ENCODE data around the gene IRF9.

The IRF9 gene

GRCh38 chr14:24150567-24150966 is 10.5 kb upstream of the IRF9 start (continued):
- TF ChIP-seq REST (tag by site-specific recombination; IDR thresholded peaks at IDR 0.05), result no peak
- no peak for TF ChIP-seq ZNF366 (tag by site-specific recombination; conservative IDR thresholded peaks at IDR 0.05)
- no peak for TF ChIP-seq ZBTB26 (tag by site-specific recombination; optimal IDR thresholded peaks at IDR 0.05)
- no peak for TF ChIP-seq ZNF148 (tag by site-specific recombination; IDR thresholded peaks at IDR 0.05; ENCODE audit: borderline replicate concordance)
- no peak for TF ChIP-seq PRDM10 (tag by site-specific recombination; IDR thresholded peaks at IDR 0.05)
- no peak for TF ChIP-seq ZNF501 (tag by site-specific recombination; IDR thresholded peaks at IDR 0.05)
- TF ChIP-seq ZNF302 (tag by site-specific recombination; IDR thresholded peaks at IDR 0.05; ENCODE audit: low read depth), result no peak
- no peak for TF ChIP-seq WT1 (tag by site-specific recombination; IDR thresholded peaks at IDR 0.05)
- TF ChIP-seq SP2 (tag by site-specific recombination; IDR thresholded peaks at IDR 0.05), result no peak
- TF ChIP-seq ZNF830 (tag by site-specific recombination; IDR thresholded peaks at IDR 0.05; ENCODE audit: low read depth), result no peak
- no peak for TF ChIP-seq ZNF777 (tag by site-specific recombination; IDR thresholded peaks at IDR 0.05; ENCODE audit: borderline replicate concordance)

- no peak overlapping the region for H3K4me3 ChIP-seq (ENCODE audit: low read depth, low read length)
- no peak overlapping the region for H3K27ac ChIP-seq (ENCODE audit: extremely low read depth, low read depth, low read length)
- no peaks in the 10 kb centered on the region for H3K9me3 ChIP-seq (ENCODE audit: control insufficient read depth, insufficient read depth, low read depth, low read length)
- ChIA-PET POLR2A (interaction anchor here (0.6 to 3.3 kb wide), 4 partner anchors 10 to 62 kb away, joined by 3 to 20 read pairs (median 3); partner anchors contain the start of genes CHMP4A, EMC9 and IRF9), CTCF (interaction anchor here (1.3 kb wide), 1 partner anchor 10 kb away, joined by 10 read pairs; the partner anchor contains the start of gene IRF9)
- peaks cover 44 to 69% of the 10 kb centered on the region in 2 experiments for H3K36me3 ChIP-seq (ENCODE audit: control insufficient read depth in 2 of 2, insufficient read depth in 1 of 2, low read length in 2 of 2)
- H3K4me1 ChIP-seq (ENCODE audit: control insufficient read depth, insufficient read depth, low read length), result peaks cover 5% of the 10 kb centered on the region
- TF ChIP-seq ZNF518A (tag by site-specific recombination; conservative IDR thresholded peaks at IDR 0.05; ENCODE audit: low read depth), result no peak
- no peak for TF ChIP-seq YY1 (tag by site-specific recombination; IDR thresholded peaks at IDR 0.05)
- TF ChIP-seq ZBTB10 (tag by site-specific recombination; IDR thresholded peaks at IDR 0.05), result no peak
- TF ChIP-seq ZFHX2 (tag by site-specific recombination; conservative IDR thresholded peaks at IDR 0.05), result no peak
- no peak for TF ChIP-seq GLI4 (tag by site-specific recombination; IDR thresholded peaks at IDR 0.05)
- no peak for TF ChIP-seq ZNF350 (tag by site-specific recombination; IDR thresholded peaks at IDR 0.05)
Measured at GRCh38 chr14:24150993-24151392, 10.1 kb upstream of the IRF9 start.
